GM12872 (cell line): ENCODE results near the gene IL27RA.
A peak's percentile ranks its signal among the peaks of the same experiment; 100 is the strongest.

Experiments used
- CTCF ChIP-seq: IDR thresholded peaks from 3 replicates; pipeline ENCODE4 v1.5.1; 2011; ENCODE audit warnings: low read depth, mild to moderate bottlenecking, low read length, moderate library complexity; ENCODE audit not compliant: insufficient read depth

Gene IL27RA

GRCh38 chr19:14061751-14062557 lies 30.4 kb downstream of the IL27RA start, which contains the start of gene PALM3:
TSS of gene PALM3 (minus strand) at chr19:14062076. CDS start at chr19:14061980, 96 bp downstream.
- no peak for TF ChIP-seq CTCF

- TF ChIP-seq CTCF, result no peak
These were observed 30.9 kb downstream of the IL27RA start for GRCh38 chr19:14062558-14062855.

GRCh38 chr19:14063105-14063504 lies 31.5 kb downstream of the IL27RA start:
- TF ChIP-seq CTCF, result no peak

- no peak for TF ChIP-seq CTCF
These were observed 34.6 kb downstream of the IL27RA start for GRCh38 chr19:14066134-14066533.

- TF ChIP-seq CTCF, result no peak
These were observed 38.9 kb downstream of the IL27RA start for GRCh38 chr19:14070268-14071050.

- peak; percentile 2; the same call in 1 of the 3 replicates for TF ChIP-seq CTCF
These were observed 41.1 kb downstream of the IL27RA start, which contains the start of gene MISP3 for GRCh38 chr19:14072535-14073260. TSS of gene MISP3 (plus strand) at chr19:14072786. CDS start at chr19:14073310, 524 bp downstream.
